Ishikawa (cell line): ENCODE data around the gene ZXDC.

Source experiments
- EP300 ChIP-seq: IDR thresholded peaks from 2 replicates; pipeline ENCODE4 v1.6.1; 2012; ENCODE audit warnings: borderline replicate concordance
- FOXM1 ChIP-seq: IDR thresholded peaks from 2 replicates; pipeline ENCODE4 v1.6.1; 2012; ENCODE audit warnings: low read depth, borderline replicate concordance
- RAD21 ChIP-seq: IDR thresholded peaks from 2 replicates; pipeline ENCODE4 v1.6.1; 2012; ENCODE audit warnings: low read depth
- TCF12 ChIP-seq: IDR thresholded peaks from 2 replicates; pipeline ENCODE4 v1.6.1; 2012; ENCODE audit warnings: low read depth
- TF ChIP-seq, protein P1 (sequence below): IDR thresholded peaks from 2 replicates; pipeline ENCODE4 v1.6.1; 2012

GRCh38 chr3:126393563-126393962 lies 82.1 kb downstream of the ZXDC start:
- TF ChIP-seq EP300 (no peak), TCF12 (no peak), RAD21 (no peak), FOXM1 (no peak)
- TF ChIP-seq, protein P1, sequence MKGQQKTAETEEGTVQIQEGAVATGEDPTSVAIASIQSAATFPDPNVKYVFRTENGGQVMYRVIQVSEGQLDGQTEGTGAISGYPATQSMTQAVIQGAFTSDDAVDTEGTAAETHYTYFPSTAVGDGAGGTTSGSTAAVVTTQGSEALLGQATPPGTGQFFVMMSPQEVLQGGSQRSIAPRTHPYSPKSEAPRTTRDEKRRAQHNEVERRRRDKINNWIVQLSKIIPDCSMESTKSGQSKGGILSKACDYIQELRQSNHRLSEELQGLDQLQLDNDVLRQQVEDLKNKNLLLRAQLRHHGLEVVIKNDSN, result no peak
